NCI-H526 treated with DMSO at 0.1 percent for 48 hours (cell line): ENCODE results near the gene USP36.
"Not testable (repeated sequence)": the region's sequence is repeated elsewhere in the genome, so short reads cannot be mapped to it uniquely, and the experiment has no call there.

Experiments used
- DNase-seq: peaks from one replicate; lab custom pipeline; 2025; lab: John Stamatoyannopoulos, UW

The USP36 gene

DNA sequence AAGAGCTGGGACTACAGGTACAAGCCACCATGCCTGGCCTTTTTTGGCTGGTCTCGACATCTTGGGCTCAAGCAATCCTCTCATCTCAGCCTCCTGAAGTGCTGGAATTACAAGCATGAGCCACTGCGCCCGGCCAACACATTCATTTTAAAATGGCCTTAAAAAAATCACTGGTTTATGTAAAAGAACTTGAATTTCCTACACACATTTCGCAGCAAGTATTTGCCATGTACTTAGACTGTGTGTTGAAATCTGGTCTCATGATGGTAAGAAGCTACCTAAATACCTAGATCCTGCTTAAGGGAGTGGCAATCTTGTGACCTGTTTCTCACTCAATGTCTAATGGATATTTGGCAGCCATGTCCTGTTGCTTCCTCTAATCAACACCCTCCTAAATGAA lies 50.1 kb downstream of the USP36 start:
- DNase-seq, result no peak

DNA sequence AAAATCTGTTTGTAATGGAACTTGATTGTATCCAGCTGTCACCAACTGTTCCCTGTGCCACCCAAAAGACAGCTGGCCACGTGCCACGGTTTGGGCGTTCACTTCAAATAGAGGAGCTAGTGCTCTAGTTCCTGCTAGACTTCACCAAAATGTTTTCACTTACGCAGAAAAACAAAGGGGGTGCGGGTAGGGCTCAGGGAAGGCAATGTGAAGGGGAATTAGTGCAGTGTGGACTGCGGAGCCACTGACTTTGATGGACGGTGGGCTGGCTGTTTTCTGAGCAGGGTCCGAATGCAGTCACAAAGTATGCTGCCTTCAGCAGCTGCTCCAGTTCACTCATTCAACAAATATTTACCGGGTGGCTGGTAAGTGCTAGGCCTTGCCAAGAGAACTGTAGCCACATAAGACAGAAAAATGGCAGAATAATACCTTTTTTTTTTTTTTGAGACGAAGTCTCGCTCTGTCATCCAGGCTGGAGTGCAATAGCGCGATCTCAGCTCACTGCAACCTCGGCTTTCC lies 50.9 kb downstream of the USP36 start:
- DNase-seq, result no peak

DNA sequence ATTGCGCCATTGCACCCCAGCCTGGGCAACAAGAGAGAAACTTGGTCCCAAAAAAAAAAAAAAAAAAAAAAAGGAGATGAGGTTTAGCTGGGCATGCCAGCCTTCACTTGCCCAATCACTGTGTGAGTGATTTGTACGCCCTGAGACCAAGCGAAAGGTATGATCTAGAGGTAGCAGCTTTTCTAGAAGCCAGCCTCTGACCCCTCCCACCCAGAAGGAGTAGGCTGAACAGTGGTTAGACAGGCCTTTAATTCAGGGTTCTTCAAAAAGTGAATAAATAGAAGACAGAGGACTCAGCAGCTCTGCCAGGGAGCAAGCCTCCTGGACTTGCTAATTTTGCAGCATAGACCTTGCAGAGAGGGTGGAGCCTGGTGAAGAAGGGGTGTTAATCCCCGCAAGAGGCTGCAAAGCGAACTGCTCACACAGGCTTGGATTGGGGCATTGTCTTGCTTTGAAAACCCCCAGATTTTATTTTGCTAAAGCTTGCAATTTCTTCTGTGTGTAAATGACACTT lies 51.4 kb downstream of the USP36 start:
- DNase-seq, result no peak

DNA sequence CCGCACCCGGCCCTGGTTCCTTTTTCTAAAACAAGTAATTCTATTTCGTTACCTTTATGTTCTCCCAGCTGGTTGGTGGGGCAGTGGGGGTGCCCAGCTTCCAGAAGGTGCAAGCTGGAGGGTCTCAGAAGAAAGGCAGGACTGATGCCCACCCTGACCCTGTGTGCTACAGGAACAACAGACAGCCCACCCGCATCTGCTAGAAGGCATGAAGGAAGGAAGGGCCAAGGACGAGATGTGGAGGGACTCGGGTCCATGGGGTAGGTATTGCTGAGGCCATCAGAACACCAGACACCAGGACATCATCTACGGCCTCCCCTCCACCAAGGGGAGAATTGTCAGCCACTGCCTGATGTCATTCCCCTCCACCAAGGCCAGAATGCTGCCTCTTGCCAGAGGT lies 52.2 kb downstream of the USP36 start:
- no peak for DNase-seq

DNA sequence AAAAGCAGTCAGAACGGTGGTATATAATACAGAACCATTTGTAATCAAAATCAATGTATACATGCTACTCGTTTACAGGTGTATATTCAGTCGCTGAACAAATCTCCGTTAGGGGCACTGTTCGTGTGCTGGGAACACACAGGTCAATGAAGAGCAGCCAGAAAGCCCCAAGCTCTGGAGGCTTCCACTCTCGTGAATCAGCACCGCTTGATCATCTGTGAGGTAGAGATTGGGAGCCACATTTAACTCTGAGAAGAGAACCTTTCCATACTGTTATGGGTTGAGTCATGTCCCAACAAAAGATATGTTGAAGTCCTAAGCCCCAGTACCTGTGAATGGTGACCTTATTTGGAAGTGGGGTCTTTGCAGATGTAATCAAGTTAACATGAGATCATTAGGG lies 53.2 kb downstream of the USP36 start:
- DNase-seq, result peak; percentile 14

DNA sequence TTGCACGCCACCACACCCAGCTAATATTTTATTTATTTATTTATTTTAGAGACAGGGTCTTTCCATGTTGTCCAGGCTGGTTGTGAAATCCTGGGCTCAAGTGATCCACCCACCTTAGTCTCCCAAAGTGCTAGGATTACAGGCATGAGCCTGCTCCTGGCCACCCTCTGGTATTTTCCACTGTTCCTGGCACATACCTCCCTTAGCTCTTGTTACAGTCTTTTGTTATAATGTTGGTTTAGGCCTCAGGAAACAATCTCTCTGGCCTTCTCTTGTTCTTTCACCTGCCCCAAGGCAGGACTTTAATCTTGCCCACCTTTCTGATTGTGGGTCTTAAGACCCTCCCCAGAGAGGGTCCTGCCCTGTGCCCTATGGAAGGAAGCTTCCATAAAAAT lies 55.0 kb downstream of the USP36 start:
- DNase-seq, result no peak

DNA sequence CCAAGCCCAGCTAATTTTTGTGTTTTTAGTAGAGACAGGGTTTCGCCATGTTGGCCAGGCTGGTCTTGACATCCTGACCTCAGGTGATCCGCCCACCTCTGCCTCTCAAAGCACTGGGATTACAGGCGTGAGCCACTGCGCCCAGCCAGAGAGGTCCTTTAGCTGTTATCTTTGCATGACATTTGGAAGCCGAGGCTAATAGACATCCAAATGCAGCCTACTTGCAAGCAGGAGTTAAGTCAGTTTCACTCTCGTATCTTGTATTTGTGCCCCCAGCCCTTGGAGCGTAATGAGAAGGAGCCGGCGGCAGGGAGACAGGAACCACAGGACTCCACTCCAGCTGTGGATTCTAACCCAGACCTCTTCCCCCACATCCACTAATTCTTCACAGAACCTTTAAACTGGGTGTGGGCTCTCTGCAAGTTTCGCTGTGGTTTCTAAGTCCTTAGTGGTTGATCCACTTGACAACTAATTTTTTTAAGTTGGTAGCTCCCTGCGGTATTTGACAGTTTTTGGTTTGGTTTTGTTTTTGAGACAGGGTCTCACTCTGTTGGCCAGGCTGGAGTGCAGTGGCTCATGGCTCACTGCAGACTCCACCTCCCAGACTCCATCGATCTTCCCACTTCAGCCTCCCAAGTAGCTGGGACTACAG lies 55.5 kb downstream of the USP36 start:
- no peak for DNase-seq

DNA sequence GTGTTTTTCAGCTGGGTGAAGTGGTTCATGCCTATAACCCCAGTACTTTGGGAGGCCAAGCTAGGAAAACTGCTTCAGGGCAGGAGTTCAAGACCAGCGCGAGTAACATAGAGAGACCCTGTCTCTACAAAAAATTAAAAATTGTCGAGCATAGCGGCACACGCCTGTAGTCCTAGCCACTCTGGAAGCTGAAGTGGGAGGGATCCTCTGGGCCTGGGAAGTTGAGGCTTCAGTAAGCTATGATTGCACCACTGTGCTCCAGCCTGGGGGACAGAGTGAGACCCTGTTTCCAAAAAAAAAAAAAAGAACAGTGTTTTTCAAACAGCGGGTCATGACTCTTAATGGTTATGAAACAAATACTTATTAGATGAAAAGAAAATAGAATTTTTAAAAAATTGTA lies 56.3 kb downstream of the USP36 start:
- DNase-seq, result no peak

DNA sequence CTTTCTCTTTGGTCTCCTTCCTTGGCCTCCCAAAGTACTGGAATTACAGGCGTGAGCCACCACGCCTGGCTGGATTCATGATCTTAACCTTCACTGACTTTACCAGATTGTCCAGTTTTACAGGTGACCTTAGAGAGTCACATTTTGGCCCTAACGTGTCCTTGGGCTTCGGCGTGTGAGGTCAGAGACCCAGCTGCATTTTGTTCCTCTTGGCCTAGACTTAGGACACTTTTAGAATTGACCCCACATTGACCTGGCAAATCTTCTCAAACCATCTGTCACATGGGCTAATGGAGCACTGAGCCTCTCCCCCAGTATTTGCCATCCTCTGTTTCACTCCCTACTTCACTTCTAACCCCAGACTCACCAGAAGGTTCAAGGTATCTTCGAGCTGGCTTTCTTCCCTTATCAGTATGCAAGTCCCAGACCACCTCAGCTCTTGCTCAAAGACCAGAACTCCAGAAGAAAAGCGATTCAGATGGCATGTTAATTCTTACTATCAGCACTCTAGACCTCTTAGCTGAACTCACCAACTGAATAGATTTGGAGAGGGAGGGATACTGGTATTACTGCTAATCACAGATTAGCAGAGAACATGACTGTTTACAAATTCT lies 56.8 kb downstream of the USP36 start:
- no peak for DNase-seq

DNA sequence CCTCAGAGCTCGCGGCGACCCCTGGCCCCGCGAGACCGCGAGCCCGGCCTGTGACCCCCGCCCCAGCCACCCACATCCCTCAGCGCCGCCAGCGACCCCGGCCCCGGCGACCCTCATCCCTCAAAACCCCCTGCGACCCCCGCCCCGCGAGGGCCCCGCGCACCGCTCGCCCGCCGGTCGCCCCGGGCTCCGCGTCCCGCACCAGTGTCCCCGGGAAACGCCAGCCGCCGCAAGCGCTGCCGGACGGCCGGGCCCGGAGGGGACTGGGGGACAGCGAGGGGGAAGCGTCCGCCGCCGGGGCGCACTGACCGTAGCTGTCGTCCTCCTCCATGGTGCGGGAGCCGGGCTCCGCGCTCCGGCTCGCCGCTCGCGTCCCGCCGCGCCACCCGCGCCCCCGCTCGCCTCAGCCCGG lies 58.7 kb downstream of the USP36 start, which contains the start of gene CYTH1:
CYTH1 (minus strand) TSS at position 381 of the 412 bp plus-strand sequence; CDS start at position 331, 50 bp downstream.
- no peak for DNase-seq

DNA sequence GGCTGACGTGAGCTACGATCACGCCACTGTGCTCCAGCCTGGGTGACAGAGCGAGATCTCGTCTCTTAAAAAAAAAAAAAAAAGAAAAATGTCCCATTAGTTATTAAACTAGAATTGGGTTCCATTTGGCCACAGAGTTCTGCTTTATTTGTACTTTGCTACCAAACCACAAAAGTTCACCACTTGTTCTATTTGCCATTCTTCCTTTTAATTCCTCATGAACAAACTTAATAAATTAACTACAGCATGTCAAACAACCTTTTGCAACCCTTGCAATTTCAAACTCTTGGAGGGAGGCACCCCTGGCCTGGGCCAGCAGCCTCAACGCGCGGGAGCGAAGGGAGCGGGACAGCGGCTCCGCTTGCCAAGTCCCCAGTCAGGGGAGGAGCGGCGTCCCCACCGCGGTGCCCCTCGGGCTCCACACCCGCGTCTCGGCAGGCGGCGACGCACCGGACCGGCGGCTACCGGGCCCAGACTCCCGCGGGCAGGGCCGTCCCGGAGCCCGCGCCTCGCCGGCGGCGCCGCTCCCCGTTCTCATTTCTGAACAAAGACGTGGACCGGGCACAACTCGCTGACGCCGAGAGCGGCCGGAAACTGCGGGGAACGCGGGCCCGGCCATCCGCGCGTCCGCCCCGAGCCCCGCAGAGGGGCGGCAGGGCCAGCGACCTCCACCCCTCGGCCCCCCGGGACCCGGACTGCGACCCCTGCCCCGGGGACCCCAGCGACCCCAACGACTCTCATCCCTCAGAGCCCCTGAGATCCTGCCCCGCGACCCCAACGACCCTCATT lies 59.3 kb downstream of the USP36 start:
- DNase-seq, result peak; percentile 11

DNA sequence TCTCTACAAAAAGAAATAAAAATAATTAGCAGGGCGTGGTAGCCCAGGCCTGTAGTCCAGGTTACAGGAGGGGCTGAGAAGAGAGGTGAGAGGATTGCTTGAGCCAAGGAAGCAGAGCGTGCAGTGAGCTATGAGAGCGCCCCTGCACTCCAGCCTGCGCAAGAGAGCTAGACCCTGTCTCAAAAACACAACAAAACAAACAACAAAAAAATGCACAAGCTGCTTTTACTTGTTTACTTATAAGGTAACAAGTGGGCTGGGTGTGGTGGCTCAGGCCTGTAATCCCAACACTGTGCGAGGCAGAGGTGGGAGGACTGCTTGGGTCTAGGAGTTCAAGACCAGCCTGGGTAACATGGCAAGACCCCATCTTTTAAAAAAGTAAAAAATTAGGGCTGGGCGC lies 60.3 kb downstream of the USP36 start:
- DNase-seq, result no peak

DNA sequence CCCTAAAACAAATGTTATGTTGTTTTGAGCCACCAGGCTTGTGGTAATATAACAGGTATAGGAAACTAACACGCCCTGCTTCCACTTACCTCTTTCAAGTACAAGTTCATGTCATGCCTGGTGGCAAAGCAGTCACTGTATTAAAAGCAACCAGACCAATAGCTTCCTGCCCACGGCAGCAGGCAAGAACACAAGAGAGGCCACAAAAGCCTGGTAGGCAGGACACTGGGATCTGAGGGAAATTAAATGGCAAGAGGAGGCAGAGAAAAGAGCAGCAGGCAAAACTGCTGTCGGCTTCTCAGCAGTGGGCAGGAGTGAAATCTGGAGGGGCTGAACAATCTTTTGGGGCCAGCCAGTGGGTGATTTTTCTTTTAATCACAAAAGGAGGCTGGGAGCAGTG lies 60.8 kb downstream of the USP36 start:
- DNase-seq, result no peak

DNA sequence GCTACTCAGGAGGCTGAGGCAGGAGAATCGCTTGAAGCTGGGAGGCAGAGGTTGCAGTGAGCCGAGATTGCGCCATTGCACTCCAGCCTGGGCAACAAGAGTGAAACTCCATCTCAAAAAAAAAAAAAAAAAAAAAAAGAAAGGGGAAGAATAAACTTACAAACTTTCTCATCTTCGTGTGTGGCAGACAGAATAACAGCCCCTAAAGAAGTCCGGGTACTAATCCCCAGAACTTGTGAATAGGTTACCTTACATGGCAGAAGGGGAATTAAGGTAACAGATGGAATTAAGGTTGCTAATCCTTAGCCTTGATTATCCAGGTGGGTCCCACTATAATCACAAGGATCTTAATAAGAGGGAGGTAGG lies 61.3 kb downstream of the USP36 start:
- not testable (repeated sequence) for DNase-seq

DNA sequence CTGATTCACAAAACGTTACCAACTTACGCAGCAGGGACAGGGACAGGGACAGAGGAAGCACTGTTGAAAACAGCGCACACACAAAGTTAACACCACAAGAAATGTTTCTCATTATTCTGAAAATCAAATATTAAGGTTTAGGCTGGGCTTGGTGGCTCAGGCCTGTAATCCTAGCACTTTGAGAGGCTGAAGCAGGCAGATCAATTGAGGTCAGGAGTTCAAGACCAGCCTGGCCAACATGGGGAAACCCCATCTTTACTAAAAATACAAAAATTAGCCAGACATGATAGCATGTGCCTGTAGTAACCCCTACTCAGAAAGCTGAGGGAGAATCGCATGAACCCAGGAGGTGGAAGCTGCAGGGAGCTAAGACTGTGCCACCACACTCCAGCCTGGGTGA lies 62.7 kb downstream of the USP36 start:
- DNase-seq, result no peak

DNA sequence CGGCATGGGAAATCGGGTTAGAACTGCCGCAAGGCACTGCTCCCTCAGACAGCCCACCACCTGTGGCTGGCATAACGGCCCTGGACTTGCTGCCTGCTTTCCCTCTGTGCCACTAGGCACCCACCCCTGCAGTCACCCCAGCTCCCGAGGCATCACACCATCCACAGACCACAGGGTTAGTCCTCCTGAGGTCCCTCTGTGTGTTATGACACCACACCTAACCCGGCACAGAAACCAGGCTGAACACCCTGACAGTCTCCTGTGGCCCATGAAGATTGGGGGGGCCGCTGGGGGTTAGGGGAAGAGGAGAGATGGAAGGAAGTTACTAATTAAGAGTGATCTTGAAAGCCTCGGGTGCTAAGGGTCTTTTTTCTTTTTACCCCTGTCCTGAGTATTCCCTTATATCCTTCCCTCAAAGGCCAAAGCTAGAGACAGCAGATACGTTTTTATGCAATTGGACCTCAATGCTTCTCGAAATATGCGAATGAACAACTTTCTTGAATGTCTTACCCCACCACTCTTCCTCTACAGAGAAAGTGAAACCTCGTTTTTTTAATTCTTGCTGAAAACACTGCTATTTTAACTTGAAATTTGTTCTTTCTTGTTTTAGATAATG lies 65.5 kb downstream of the USP36 start:
- no peak for DNase-seq

DNA sequence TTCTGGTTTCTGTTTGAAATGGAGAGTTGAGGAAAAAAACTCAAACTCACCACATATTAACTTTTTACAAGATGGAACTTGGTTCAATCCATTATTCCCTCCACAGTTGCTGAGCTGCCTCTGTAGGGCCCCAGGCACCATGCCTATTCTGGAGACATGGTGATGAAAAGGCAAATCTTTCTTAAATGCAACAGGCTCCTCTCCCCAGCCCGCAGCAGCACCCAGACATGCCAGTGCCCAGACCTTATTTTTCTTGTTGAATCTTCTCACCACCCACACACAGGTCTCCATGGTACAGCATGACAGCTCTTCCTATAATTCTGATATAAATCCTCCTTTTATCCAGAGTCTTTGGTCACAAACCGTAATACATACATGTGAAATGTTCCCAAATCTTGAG lies 66.2 kb downstream of the USP36 start:
- DNase-seq, result no peak

DNA sequence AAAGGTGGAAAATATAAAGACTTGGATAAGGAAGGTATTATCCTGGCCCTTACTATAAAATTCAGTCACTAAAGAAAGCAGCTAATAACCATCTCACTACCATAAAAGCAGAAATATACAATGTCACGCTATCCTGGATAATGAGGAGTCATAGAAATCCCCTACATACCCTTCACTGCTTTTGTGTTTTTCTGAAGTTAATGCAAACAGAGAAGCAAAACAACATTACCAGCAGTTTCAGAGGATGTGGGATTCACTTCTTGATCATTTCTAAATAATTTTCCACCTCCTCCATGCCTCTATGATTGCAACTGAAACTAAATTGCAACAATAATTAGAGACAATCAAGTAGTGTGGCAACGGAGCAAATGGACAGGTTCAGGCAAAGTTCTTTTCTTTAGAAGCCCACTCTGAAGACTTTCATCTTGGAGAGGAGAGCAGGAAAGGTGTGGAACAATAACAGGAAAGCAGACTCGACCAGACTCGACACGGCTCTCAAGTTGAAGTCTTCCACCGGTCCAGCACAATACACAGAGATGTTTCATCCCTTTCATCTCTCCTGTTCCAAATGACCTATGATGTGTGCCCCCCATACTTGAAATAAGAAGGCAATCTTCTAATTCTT lies 68.7 kb downstream of the USP36 start:
- no peak for DNase-seq

DNA sequence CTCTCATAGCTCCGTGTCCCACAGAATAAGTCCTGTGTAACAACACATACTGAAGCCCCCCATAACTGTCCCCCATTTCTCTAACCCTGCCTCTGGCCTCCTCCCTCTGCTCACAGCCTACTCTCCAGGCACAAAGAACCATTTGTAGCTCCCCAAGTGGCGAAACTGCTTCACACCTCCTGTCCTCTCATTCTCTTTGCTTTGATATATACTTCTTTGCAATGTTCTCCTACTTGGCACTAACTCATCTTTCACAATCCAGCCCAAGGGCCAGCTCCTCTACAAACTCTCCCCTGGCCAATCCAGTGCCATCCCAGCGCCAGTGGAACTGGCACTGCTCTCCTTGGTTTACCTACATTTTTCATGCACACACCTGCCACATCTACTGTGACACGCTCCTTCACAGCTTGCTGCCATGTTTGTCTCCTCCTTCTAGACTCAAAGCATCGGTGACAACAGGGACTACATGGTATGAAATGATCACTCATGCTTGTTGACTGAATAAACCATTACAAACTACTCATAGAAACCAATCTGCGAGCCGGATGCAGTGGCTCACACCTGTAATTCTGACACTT lies 71.3 kb downstream of the USP36 start:
- DNase-seq, result no peak

DNA sequence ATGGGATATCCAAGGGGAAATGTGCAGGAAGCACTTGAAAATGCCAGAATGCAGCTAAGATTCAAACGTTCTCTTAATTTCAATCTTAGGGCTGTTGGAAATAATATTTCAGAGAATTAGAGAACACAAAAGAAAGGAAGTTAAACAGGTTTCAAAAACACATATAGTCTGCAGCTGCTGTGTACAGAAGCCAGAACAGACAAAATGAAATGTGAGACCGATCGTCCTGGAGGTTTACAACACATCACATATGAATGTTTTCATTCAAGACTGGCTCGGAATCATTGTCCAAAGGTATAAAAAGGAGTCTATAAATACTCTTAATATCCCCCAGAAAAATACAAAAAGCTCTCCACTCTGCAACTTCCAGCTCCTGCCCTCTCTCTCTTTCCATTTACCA lies 72.8 kb downstream of the USP36 start:
- peak; percentile 17 for DNase-seq

DNA sequence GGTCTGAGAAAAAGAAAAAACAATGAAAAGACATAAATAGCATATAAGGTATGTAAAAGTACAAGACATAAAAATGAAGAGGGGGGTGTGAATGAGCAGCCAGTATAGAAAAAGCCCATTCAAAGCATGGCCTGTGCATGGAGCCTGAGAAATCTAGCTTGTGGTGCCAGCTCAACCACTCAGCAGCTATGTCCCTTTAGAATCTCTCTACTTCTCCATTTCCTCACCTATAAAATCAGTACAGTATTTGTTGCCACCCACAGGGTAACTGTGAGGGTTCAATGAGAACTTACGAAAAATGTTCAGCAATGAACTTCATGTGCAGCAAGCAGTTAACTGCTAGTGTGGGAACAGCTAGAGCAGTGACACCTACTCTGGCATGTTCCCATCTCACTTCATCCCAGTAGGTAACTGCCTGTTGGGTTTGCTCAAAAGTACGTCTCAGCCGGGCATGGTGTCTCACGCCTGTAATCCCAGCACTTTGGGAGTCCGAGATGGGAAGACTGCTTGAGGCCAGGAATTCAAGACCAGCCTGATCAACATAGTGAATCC lies 73.8 kb downstream of the USP36 start:
- DNase-seq, result no peak
